ENCODE results near the gene SLC22A7. TPM values are rescaled to one million over a fixed set of nuclear protein-coding genes. Genes with fewer than 3 reads are reported as not detected.

Gene SLC22A7
- total and polyA plus RNA-seq, 2 of the 8 experiments (the other 6 are each of a cell fraction or from before 2014, with no cell fraction given) = not detected

- no peak for TF ChIP-seq TBP (IDR thresholded peaks at IDR 0.05; ENCODE audit: low read depth, low read length)
These were observed 35.2 kb upstream of the SLC22A7 start (continued) for GRCh38 chr6:43262780-43263313.
